OCI-LY7 (cell line): ENCODE measurements around the gene PADI6.

Experiments
- CTCF ChIP-seq: fragments of 200-600 bp; sonication (generic); conservative IDR thresholded peaks from 2 replicates; pipeline ENCODE4 v1.5.1; 2014; ENCODE audit warnings: mild to moderate bottlenecking, antibody characterized with exemption, low read length, moderate library complexity, mixed read lengths
- EZH2phosphoT487 ChIP-seq: fragments of 200-600 bp; sonication (generic); IDR thresholded peaks from 2 replicates; pipeline ENCODE4 v1.6.1; 2018; ENCODE audit warnings: low read depth, borderline replicate concordance, mild to moderate bottlenecking, mixed run types, antibody characterized with exemption, low read length, moderate library complexity, mixed read lengths

- TF ChIP-seq CTCF (no peak), EZH2phosphoT487 (no peak)
These were observed 21.9 kb upstream of the PADI6 start for GRCh38 chr1:17350083-17350482.
